ENCODE data around the gene GSE1.

GRCh38 chr16:85567935-85568334 lies 45.2 kb upstream of the GSE1 start:
- TF ChIP-seq POLR2A (IDR thresholded peaks at IDR 0.05; ENCODE audit: borderline replicate concordance, extremely low read depth, insufficient read depth, insufficient read length) (no peak), REST (IDR thresholded peaks at IDR 0.05; ENCODE audit: low read depth) (no peak), SP1 (IDR thresholded peaks at IDR 0.05; ENCODE audit: low read depth) (no peak), POLR2AphosphoS5 (IDR thresholded peaks at IDR 0.05; ENCODE audit: low read depth, low read length) (no peak), ZNF274 (IDR thresholded peaks at IDR 0.05; ENCODE audit: low read depth, low read length) (no peak), SRF (IDR thresholded peaks at IDR 0.05; ENCODE audit: low read depth) (no peak), RAD21 (IDR thresholded peaks at IDR 0.05; ENCODE audit: low read depth) (no peak)
- TF ChIP-seq, protein P1, sequence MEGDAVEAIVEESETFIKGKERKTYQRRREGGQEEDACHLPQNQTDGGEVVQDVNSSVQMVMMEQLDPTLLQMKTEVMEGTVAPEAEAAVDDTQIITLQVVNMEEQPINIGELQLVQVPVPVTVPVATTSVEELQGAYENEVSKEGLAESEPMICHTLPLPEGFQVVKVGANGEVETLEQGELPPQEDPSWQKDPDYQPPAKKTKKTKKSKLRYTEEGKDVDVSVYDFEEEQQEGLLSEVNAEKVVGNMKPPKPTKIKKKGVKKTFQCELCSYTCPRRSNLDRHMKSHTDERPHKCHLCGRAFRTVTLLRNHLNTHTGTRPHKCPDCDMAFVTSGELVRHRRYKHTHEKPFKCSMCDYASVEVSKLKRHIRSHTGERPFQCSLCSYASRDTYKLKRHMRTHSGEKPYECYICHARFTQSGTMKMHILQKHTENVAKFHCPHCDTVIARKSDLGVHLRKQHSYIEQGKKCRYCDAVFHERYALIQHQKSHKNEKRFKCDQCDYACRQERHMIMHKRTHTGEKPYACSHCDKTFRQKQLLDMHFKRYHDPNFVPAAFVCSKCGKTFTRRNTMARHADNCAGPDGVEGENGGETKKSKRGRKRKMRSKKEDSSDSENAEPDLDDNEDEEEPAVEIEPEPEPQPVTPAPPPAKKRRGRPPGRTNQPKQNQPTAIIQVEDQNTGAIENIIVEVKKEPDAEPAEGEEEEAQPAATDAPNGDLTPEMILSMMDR (IDR thresholded peaks at IDR 0.05 in 2 of 3, conservative IDR thresholded peaks at IDR 0.05 in 1 of 3; ENCODE audit: borderline replicate concordance in 1 of 3, insufficient read depth in 1 of 3, low read depth in 2 of 3, low read length in 2 of 3) = no peak
- TF ChIP-seq, protein P2, sequence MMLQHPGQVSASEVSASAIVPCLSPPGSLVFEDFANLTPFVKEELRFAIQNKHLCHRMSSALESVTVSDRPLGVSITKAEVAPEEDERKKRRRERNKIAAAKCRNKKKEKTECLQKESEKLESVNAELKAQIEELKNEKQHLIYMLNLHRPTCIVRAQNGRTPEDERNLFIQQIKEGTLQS (IDR thresholded peaks at IDR 0.05) = no peak
